OCI-LY3 (cell line): Measurements from ENCODE around the gene YWHAG.
"Not testable (repeated sequence)": the region's sequence is repeated elsewhere in the genome, so short reads cannot be mapped to it uniquely, and the experiment has no call there.

ENCODE experiments used
- H2AFZ ChIP-seq: fragments of 200-600, 300-600 bp; shearing (Covaris generic); 2 replicates; pipeline ENCODE4 v1.6.0; 2014; ENCODE audit warnings: antibody characterized with exemption, low read depth, low read length
- H3K27ac ChIP-seq: fragments of 200-600, 300-600 bp; sonication (generic); 2 replicates; pipeline ENCODE4 v1.5.1; 2014; ENCODE audit warnings: mild to moderate bottlenecking, low read length, moderate library complexity, mixed read lengths
- H3K27me3 ChIP-seq: fragments of 200-600, 300-600 bp; sonication (generic); 2 replicates; pipeline ENCODE4 v1.6.1; 2014; ENCODE audit warnings: low read depth, low read length, mixed read lengths
- H3K36me3 ChIP-seq: fragments of 200-600, 300-600 bp; sonication (generic); replicated peaks from 2 replicates; pipeline ENCODE3; 2014; ENCODE audit warnings: low read depth, low read length, mixed read lengths
- H3K4me1 ChIP-seq: fragments of 300-600, 200-600 bp; sonication (generic); 2 replicates; pipeline ENCODE4 v1.6.1; 2014; ENCODE audit warnings: low read length, mixed read lengths
- H3K4me2 ChIP-seq: fragments of 200-600, 300-600 bp; sonication (generic); 2 replicates; pipeline ENCODE4 v1.6.1; 2014; ENCODE audit warnings: low read length, mixed read lengths
- H3K4me3 ChIP-seq: fragments of 300-600, 200-600 bp; sonication (generic); 2 replicates; pipeline ENCODE4 v1.5.1; 2014; ENCODE audit warnings: antibody characterized with exemption, mild to moderate bottlenecking, low read length, moderate library complexity
- H3K79me2 ChIP-seq: fragments of 300-600, 200-600 bp; shearing (Covaris generic); 2 replicates; pipeline ENCODE4 v1.6.1; 2014; ENCODE audit warnings: mild to moderate bottlenecking, low read length, mixed read lengths
- H3K9ac ChIP-seq: fragments of 300-600, 200-600 bp; shearing (Covaris generic); 2 replicates; pipeline ENCODE4 v1.6.0; 2014; ENCODE audit warnings: mild to moderate bottlenecking, low read length, moderate library complexity
- H3K9me3 ChIP-seq: fragments of 200-600, 300-600 bp; shearing (Covaris generic); 2 replicates; pipeline ENCODE4 v1.6.1; 2014; ENCODE audit warnings: low read length, mixed read lengths; ENCODE audit not compliant: insufficient read depth
- H4K20me1 ChIP-seq: fragments of 200-600, 300-600 bp; sonication (generic); 2 replicates; pipeline ENCODE4 v1.6.1; 2016; ENCODE audit warnings: low read length, mixed read lengths; ENCODE audit not compliant: insufficient read depth
- EZH2phosphoT487 ChIP-seq: fragments of 200-600 bp; shearing (Covaris generic); IDR thresholded peaks from 2 replicates; pipeline ENCODE4 v1.6.1; 2018; ENCODE audit warnings: antibody characterized with exemption, mixed run types, low read depth
- TF ChIP-seq, protein P1 (sequence below): fragments of 200-600, 300-600 bp; sonication (generic); IDR thresholded peaks from 2 replicates; pipeline ENCODE4 v1.5.1; 2014; ENCODE audit warnings: antibody characterized with exemption, low read length, low read depth

Gene YWHAG

DNA sequence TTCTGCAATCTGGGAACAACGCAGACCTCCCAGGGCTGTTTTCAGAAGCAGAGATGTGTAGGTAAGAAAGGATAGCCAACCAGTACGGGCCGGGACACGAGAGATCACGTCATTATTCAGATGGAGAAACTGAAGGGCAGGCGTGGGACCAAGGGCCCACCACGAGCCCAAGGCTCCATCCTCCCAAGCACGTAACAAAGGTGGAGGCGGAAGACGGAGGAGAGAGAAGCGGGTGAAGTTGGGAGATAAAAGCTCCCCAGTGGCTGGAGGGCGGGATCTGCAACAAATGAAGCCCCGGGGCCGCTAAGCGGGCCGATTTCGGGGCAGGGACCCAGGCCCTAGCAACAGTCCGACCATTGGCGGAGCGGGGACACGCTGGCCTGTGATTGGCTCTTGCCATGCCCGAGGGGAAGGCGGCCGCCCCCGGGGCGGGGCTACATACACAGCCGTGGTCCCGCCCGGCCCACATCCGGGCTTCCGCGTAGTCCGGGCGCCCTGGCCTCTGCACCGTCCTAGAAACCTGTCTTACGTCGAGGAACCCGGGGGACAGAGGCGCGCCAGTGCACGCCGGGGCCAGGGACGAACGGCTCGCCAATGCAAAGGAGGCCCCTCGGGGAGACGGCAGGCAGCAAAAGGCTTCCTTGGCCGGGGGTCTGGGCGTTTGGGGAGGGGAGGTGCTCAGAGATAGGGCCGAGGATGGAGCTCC is 40.9 kb downstream of the YWHAG start:
- Histone ChIP-seq H3K9ac (peak overlapping the region; percentile 74), H3K79me2 (peaks cover 7% of the 10 kb centered on the region; the same call in 1 of the 2 replicates), H3K36me3 (peaks cover 3% of the 10 kb centered on the region), H3K9me3 (no peaks in the 10 kb centered on the region), H3K4me1 (peaks cover 12% of the 10 kb centered on the region), H3K4me3 (peak overlapping the region; percentile 85), H3K4me2 (peak overlapping the region; percentile 98), H2AFZ (peak overlapping the region; percentile 92), H4K20me1 (peaks cover 6% of the 10 kb centered on the region; the same call in 1 of the 2 replicates), H3K27ac (peak overlapping the region; percentile 41), H3K27me3 (no peaks in the 10 kb centered on the region)
- TF ChIP-seq EZH2phosphoT487, result no peak
- TF ChIP-seq, protein P1, sequence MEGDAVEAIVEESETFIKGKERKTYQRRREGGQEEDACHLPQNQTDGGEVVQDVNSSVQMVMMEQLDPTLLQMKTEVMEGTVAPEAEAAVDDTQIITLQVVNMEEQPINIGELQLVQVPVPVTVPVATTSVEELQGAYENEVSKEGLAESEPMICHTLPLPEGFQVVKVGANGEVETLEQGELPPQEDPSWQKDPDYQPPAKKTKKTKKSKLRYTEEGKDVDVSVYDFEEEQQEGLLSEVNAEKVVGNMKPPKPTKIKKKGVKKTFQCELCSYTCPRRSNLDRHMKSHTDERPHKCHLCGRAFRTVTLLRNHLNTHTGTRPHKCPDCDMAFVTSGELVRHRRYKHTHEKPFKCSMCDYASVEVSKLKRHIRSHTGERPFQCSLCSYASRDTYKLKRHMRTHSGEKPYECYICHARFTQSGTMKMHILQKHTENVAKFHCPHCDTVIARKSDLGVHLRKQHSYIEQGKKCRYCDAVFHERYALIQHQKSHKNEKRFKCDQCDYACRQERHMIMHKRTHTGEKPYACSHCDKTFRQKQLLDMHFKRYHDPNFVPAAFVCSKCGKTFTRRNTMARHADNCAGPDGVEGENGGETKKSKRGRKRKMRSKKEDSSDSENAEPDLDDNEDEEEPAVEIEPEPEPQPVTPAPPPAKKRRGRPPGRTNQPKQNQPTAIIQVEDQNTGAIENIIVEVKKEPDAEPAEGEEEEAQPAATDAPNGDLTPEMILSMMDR, result no peak

DNA sequence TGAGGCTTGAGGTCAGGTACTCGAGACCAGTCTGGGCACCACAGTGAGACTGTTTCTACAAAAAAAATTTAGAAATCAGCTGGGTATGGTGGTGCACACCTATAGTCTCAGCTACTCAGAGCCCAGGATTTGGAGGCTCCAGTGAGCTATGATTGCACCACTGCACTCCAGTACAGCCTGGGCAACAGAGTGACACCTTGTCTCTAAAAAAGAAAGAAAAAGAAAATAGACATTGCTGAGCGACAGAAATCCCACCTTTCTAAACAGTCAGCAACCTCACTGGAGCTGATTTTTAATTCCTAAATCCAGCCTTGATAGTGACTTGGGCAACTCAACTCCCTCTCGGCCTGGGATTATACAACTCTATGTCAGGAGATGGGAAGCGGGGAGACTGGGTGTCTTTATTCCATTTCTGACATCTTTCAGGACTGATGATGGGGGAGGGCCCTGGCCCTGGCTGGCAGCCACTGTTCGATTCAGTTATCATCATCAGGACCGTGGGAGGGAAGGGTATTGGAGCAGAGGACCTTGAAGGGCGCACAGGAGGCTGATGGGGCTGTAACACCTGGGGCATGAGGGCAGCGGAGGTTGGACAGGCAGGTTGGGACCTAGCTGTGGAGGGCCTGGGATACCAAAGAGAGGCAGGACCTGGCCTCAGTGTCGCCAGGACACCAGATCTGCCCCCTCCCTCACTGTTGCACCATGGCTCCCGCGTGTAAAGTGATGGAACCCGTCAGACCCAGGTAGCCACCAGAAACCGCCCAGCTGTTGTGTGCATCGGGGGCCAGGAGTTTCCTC is 41.6 kb downstream of the YWHAG start:
- Histone ChIP-seq H3K36me3 (peaks cover 3% of the 10 kb centered on the region), H3K27me3 (no peaks in the 10 kb centered on the region), H3K27ac (no peak overlapping the region), H3K79me2 (no peaks in the 10 kb centered on the region), H3K4me1 (peaks cover 12% of the 10 kb centered on the region), H3K9me3 (no peaks in the 10 kb centered on the region), H3K4me2 (peak overlapping the region; percentile 98), H4K20me1 (no peaks in the 10 kb centered on the region; the same call in 1 of the 2 replicates), H3K9ac (peak overlapping the region; percentile 74), H2AFZ (peak overlapping the region; percentile 92), H3K4me3 (peak overlapping the region; percentile 85)
- no peak for TF ChIP-seq EZH2phosphoT487
- TF ChIP-seq, protein P1, result no peak

DNA sequence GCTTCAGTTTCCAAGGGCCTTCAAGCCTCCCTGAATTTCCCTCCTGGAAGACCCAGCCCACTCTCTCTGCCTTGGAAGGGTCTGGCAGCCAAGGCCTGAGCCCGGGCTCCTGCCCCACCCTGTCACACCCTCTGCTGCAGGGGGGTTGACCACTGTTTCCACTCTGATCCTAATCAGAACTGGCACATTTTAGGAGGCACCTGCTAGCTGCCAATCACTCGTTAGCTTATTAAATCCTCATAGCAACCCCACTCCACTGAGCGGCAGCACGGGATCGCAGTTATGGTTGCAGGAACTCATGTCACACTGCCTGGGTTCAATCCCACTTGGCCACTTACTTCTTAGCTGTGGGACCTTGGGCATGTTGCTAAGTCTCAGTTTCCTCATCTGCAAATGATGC is 43.4 kb downstream of the YWHAG start:
- Histone ChIP-seq H3K27ac (no peak overlapping the region), H3K4me1 (peaks cover 12% of the 10 kb centered on the region), H3K27me3 (0 out of 2 replicates have a peak, but pooled peaks cover 3% of the 10 kb centered on the region), H3K79me2 (no peaks in the 10 kb centered on the region), H3K36me3 (peaks cover 3% of the 10 kb centered on the region), H3K9ac (no peak overlapping the region), H3K9me3 (no peaks in the 10 kb centered on the region), H3K4me2 (no peak overlapping the region), H3K4me3 (no peak overlapping the region), H4K20me1 (no peaks in the 10 kb centered on the region; the same call in 1 of the 2 replicates), H2AFZ (no peak overlapping the region)
- TF ChIP-seq, protein P1, result peak; percentile 21; the same call in 1 of the 2 replicates
- no peak for TF ChIP-seq EZH2phosphoT487

DNA sequence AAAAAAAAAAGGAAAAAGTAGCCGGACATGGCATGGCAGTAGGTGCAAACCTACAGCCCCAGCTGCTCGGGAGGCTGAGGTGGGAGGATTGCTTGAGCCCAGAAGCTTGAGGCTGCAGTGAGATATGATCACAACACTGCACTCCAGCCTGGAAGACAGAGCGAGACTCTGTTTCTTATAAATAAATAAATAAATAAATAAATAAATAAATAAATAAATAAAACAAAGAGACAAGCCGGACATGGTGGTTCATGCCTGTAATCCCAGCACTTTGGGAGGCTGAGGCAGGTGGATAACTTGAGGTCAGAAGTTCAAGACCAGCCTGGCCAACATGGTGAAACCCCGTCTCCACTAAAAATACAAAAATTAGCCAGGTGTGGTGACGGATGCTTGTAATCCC is 44.1 kb downstream of the YWHAG start:
- not testable (repeated sequence) for H3K9ac ChIP-seq, H3K27me3 ChIP-seq, H2AFZ ChIP-seq, H3K36me3 ChIP-seq, H3K79me2 ChIP-seq, H3K9me3 ChIP-seq, H4K20me1 ChIP-seq, H3K27ac ChIP-seq, H3K4me3 ChIP-seq, H3K4me2 ChIP-seq
- peaks cover 12% of the 10 kb centered on the region for H3K4me1 ChIP-seq
